Rectal smooth muscle tissue (tissue), 1 donor: ENCODE measurements around the gene PAK6.

ENCODE experiments used
- H3K27ac ChIP-seq: one replicate; pipeline ENCODE4 v1.7.0; 2013; ENCODE audit warnings: low read depth, low read length, inconsistent platforms
- H3K27me3 ChIP-seq: one replicate; pipeline ENCODE4 v1.7.0; 2013; ENCODE audit warnings: low read length; ENCODE audit not compliant: control insufficient read depth, insufficient read depth
- H3K36me3 ChIP-seq: one replicate; pipeline ENCODE4 v1.7.0; 2013; ENCODE audit warnings: low read length; ENCODE audit not compliant: control insufficient read depth, insufficient read depth
- H3K4me1 ChIP-seq: one replicate; pipeline ENCODE4 v1.7.0; 2013; ENCODE audit warnings: low read length; ENCODE audit not compliant: control insufficient read depth, insufficient read depth
- H3K4me3 ChIP-seq: one replicate; pipeline ENCODE4 v1.7.0; 2013; ENCODE audit warnings: low read length
- H3K9ac ChIP-seq: one replicate; pipeline ENCODE4 v1.7.0; 2013; ENCODE audit warnings: low read length

The PAK6 gene

GRCh38 chr15:40307421-40308211 is 68.8 kb downstream of the PAK6 start, which contains the start of gene PLCB2:
TSS of gene PLCB2 (minus strand) at chr15:40307935. CDS start at chr15:40307672, 263 bp downstream.
- H3K27me3 ChIP-seq: no peaks in the 10 kb centered on the region
- peak within 1 kb of the TSS; percentile 61 for H3K9ac ChIP-seq
- H3K4me1 ChIP-seq: no peaks in the 10 kb centered on the region
- H3K36me3 ChIP-seq: peaks cover 2% of the 10 kb centered on the region
- no peak within 1 kb of the TSS for H3K27ac ChIP-seq
- peak within 1 kb of the TSS; percentile 61 for H3K4me3 ChIP-seq

GRCh38 chr15:40309344-40309862 is 70.5 kb downstream of the PAK6 start:
- Histone ChIP-seq H3K4me1 (no peaks in the 10 kb centered on the region), H3K27ac (no peak overlapping the region), H3K4me3 (no peak overlapping the region), H3K9ac (no peak overlapping the region), H3K36me3 (no peaks in the 10 kb centered on the region), H3K27me3 (no peaks in the 10 kb centered on the region)

GRCh38 chr15:40310001-40310959 is 71.4 kb downstream of the PAK6 start:
- Histone ChIP-seq H3K36me3 (no peaks in the 10 kb centered on the region), H3K4me1 (no peaks in the 10 kb centered on the region), H3K4me3 (no peak overlapping the region)

GRCh38 chr15:40310993-40311392 is 72.1 kb downstream of the PAK6 start:
- Histone ChIP-seq H3K9ac (no peak overlapping the region), H3K4me1 (no peaks in the 10 kb centered on the region), H3K36me3 (no peaks in the 10 kb centered on the region), H3K4me3 (no peak overlapping the region), H3K27ac (no peak overlapping the region), H3K27me3 (no peaks in the 10 kb centered on the region)

More at GRCh38 chr15:40310001-40310959, 71.4 kb downstream of the PAK6 start:
- H3K27me3 ChIP-seq: no peaks in the 10 kb centered on the region
- no peak overlapping the region for H3K27ac ChIP-seq
- H3K9ac ChIP-seq: no peak overlapping the region

GRCh38 chr15:40312370-40313158 is 73.7 kb downstream of the PAK6 start:
- Histone ChIP-seq H3K27ac (no peak overlapping the region), H3K36me3 (no peaks in the 10 kb centered on the region), H3K27me3 (no peaks in the 10 kb centered on the region), H3K9ac (no peak overlapping the region), H3K4me3 (no peak overlapping the region), H3K4me1 (no peaks in the 10 kb centered on the region)

- no peaks in the 10 kb centered on the region for H3K27me3 ChIP-seq
- H3K36me3 ChIP-seq: no peaks in the 10 kb centered on the region
- no peak overlapping the region for H3K27ac ChIP-seq
- no peaks in the 10 kb centered on the region for H3K4me1 ChIP-seq
- H3K4me3 ChIP-seq: no peak overlapping the region
- no peak overlapping the region for H3K9ac ChIP-seq
Measured at GRCh38 chr15:40313531-40314398, 74.9 kb downstream of the PAK6 start.

GRCh38 chr15:40314723-40315276 is 75.9 kb downstream of the PAK6 start:
- no peaks in the 10 kb centered on the region for H3K27me3 ChIP-seq
- H3K9ac ChIP-seq: no peak overlapping the region
- H3K36me3 ChIP-seq: no peaks in the 10 kb centered on the region
- no peak overlapping the region for H3K4me3 ChIP-seq
- no peak overlapping the region for H3K27ac ChIP-seq
- no peaks in the 10 kb centered on the region for H3K4me1 ChIP-seq

- Histone ChIP-seq H3K27me3 (no peaks in the 10 kb centered on the region), H3K9ac (no peak overlapping the region), H3K36me3 (no peaks in the 10 kb centered on the region), H3K27ac (no peak overlapping the region), H3K4me1 (no peaks in the 10 kb centered on the region), H3K4me3 (no peak overlapping the region)
Measured at GRCh38 chr15:40316931-40317330, 78.1 kb downstream of the PAK6 start.

GRCh38 chr15:40317580-40317979 is 78.7 kb downstream of the PAK6 start:
- no peak overlapping the region for H3K4me3 ChIP-seq
- no peaks in the 10 kb centered on the region for H3K4me1 ChIP-seq
- no peaks in the 10 kb centered on the region for H3K27me3 ChIP-seq
- H3K27ac ChIP-seq: no peak overlapping the region
- H3K9ac ChIP-seq: no peak overlapping the region
- H3K36me3 ChIP-seq: no peaks in the 10 kb centered on the region

GRCh38 chr15:40320409-40320808 is 81.5 kb downstream of the PAK6 start:
- Histone ChIP-seq H3K4me3 (no peak overlapping the region), H3K36me3 (no peaks in the 10 kb centered on the region), H3K27me3 (no peaks in the 10 kb centered on the region), H3K27ac (no peak overlapping the region), H3K4me1 (peaks cover 3% of the 10 kb centered on the region), H3K9ac (no peak overlapping the region)

GRCh38 chr15:40320931-40321371 is 82.1 kb downstream of the PAK6 start:
- H3K9ac ChIP-seq: no peak overlapping the region

More at GRCh38 chr15:40320931-40321371, 82.1 kb downstream of the PAK6 start:
- H3K4me3 ChIP-seq: no peak overlapping the region
- H3K27me3 ChIP-seq: no peaks in the 10 kb centered on the region
- H3K27ac ChIP-seq: peak overlapping the region; percentile 63
- no peaks in the 10 kb centered on the region for H3K36me3 ChIP-seq
- peaks cover 3% of the 10 kb centered on the region for H3K4me1 ChIP-seq
